ENCODE results near the gene SCP2D1.

- TF ChIP-seq, protein P1, sequence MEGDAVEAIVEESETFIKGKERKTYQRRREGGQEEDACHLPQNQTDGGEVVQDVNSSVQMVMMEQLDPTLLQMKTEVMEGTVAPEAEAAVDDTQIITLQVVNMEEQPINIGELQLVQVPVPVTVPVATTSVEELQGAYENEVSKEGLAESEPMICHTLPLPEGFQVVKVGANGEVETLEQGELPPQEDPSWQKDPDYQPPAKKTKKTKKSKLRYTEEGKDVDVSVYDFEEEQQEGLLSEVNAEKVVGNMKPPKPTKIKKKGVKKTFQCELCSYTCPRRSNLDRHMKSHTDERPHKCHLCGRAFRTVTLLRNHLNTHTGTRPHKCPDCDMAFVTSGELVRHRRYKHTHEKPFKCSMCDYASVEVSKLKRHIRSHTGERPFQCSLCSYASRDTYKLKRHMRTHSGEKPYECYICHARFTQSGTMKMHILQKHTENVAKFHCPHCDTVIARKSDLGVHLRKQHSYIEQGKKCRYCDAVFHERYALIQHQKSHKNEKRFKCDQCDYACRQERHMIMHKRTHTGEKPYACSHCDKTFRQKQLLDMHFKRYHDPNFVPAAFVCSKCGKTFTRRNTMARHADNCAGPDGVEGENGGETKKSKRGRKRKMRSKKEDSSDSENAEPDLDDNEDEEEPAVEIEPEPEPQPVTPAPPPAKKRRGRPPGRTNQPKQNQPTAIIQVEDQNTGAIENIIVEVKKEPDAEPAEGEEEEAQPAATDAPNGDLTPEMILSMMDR (IDR thresholded peaks at IDR 0.05): no peak
- TF ChIP-seq POLR2A (IDR thresholded peaks at IDR 0.05): no peak
- TF ChIP-seq POLR2AphosphoS5 (IDR thresholded peaks at IDR 0.05): no peak
Measured at GRCh38 chr20:18857640-18858039, 44.1 kb downstream of the SCP2D1 start.
